Activated CD8-positive, alpha-beta T cell treated with anti-CD3 and anti-CD28 coated beads, Interleukin-2, amount 10 ng/mL, durations not matched to agents 7 days and 5 days (primary cell): ENCODE measurements around the gene IDE. TPM values are rescaled to one million over a fixed set of nuclear protein-coding genes. Genes with fewer than 3 reads are reported as not detected.

Experiments used
- ATAC-seq: fragments of 150-1000 bp; cut with Tn5 transposase; one replicate; pipeline ENCODE4 v1.10.0; 2021; ENCODE audit warnings: moderate library complexity
- CTCF ChIA-PET: fragments of 350-600 bp; sonication (Branson Sonifier 250); formaldehyde crosslinking; loops from one replicate; lab custom pipeline; 2021; ENCODE audit warnings: antibody characterized with exemption; lab: Charles Lee
- POLR2A ChIA-PET: fragments of 350-600 bp; sonication (Branson Sonifier 250); formaldehyde crosslinking; loops from one replicate; lab custom pipeline; 2021; ENCODE audit warnings: antibody characterized with exemption; lab: Charles Lee
- DNase-seq: peaks from one replicate; pipeline ENCODE4 v3.0.0-alpha.2; 2020
- H3K27ac Mint-ChIP-seq: one replicate; pipeline ENCODE4 v1.8.0; 2021; ENCODE audit warnings: mild to moderate bottlenecking, mixed read lengths
- H3K27me3 Mint-ChIP-seq: one replicate; pipeline ENCODE4 v1.8.0; 2021; ENCODE audit warnings: low read depth, mixed read lengths
- H3K36me3 Mint-ChIP-seq: one replicate; pipeline ENCODE4 v1.8.0; 2021; ENCODE audit warnings: low read depth, mixed read lengths
- H3K4me1 Mint-ChIP-seq: one replicate; pipeline ENCODE4 v1.8.0; 2021; ENCODE audit warnings: low read depth, mixed read lengths
- H3K4me3 Mint-ChIP-seq: one replicate; pipeline ENCODE4 v1.8.0; 2021; ENCODE audit warnings: mild to moderate bottlenecking, mixed read lengths
- H3K9me3 Mint-ChIP-seq: one replicate; pipeline ENCODE4 v1.8.0; 2022; ENCODE audit warnings: mixed read lengths; ENCODE audit not compliant: insufficient read depth
- total RNA-seq, 2 experiments: library from RNA; stranded (reverse); gene quantifications; one replicate each; pipeline ENCODE4 v1.2.3, GENCODE V29; 2021

The IDE gene
- total RNA-seq, 2 experiments from 2014 or later, result 12.5 to 13.4 TPM

DNA sequence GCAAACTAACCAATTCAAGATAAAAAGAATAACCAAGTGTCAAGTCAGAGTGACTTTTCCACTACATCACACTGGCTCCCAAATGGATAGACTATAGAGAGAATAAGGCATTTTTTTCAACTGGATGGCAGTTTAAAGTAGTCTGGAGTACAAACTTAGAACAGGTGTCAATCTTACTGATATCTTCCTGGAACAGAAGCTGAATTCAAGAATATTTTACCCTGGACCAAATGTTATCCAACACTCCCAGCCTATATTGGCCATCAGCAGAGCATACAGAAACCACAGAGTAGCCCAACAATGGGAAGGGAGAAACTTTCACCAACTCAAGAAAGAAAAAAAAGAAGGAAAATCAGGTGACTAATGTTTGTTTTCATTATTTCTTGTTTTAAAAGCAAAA, 11.5 kb downstream of the IDE start:
- H3K4me1 Mint-ChIP-seq, result no peaks in the 10 kb centered on the region
- no peak overlapping the region for H3K4me3 Mint-ChIP-seq
- DNase-seq (no peak), ATAC-seq (no peak)
- H3K9me3 Mint-ChIP-seq, result no peaks in the 10 kb centered on the region
- CTCF ChIA-PET, result interaction anchor here (0.8 to 1.4 kb wide), 3 partner anchors 11 to 45 kb away, joined by 3 to 5 read pairs (median 3); partner anchors contain the start of gene IDE
- H3K27me3 Mint-ChIP-seq, result no peaks in the 10 kb centered on the region
- no peak overlapping the region for H3K27ac Mint-ChIP-seq
- peaks cover 27% of the 10 kb centered on the region for H3K36me3 Mint-ChIP-seq
- POLR2A ChIA-PET, result no interaction called here

DNA sequence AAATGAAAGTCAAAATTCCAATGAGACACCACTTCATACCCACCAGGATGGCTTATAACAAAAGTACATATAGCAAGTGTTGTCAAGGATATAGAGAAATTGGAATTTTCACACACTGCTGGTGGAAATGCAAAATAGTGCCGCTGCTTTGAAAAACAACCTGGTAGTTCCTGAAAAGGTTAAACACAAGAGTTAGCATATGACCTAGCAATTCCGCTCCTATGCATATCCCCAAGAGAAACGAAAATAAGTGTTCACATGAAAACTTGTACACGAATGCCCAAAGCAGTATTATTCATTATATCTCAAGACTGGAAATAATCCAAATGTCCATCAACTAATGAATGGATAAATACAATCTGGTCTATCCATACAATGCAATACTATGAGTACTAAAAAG, 14.8 kb downstream of the IDE start:
- H3K27me3 Mint-ChIP-seq, result no peaks in the 10 kb centered on the region
- no peak overlapping the region for H3K27ac Mint-ChIP-seq
- no peaks in the 10 kb centered on the region for H3K9me3 Mint-ChIP-seq
- peaks cover 40% of the 10 kb centered on the region for H3K36me3 Mint-ChIP-seq
- ChIA-PET POLR2A (no interaction called here), CTCF (no interaction called here)
- no peak overlapping the region for H3K4me3 Mint-ChIP-seq
- no peak for DNase-seq
- H3K4me1 Mint-ChIP-seq, result no peaks in the 10 kb centered on the region
- no peak for ATAC-seq

DNA sequence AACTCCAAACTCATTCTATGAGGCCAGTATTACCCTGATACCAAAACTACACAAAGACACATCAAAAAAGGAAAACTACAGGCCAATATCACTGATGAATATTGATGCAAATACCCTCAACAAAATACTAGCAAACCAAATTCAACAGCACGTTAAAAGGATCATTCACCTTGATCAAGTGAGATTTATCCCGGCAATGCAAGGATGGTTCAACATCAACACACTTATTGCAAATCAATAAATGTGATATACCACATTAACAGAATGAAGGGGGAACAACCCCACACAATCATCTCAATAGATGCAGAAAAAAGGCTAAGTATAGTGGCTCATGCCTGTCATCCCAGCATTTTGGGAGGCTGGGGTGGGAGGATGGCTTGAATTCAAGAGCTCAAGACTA, 19.9 kb downstream of the IDE start:
- Mint-ChIP-seq H3K27ac (no peak overlapping the region), H3K4me3 (no peak overlapping the region), H3K36me3 (peaks cover 36% of the 10 kb centered on the region), H3K9me3 (peaks cover 9% of the 10 kb centered on the region), H3K4me1 (no peaks in the 10 kb centered on the region), H3K27me3 (no peaks in the 10 kb centered on the region)
- DNase-seq (no peak), ATAC-seq (no peak)
- ChIA-PET CTCF (no interaction called here), POLR2A (no interaction called here)

DNA sequence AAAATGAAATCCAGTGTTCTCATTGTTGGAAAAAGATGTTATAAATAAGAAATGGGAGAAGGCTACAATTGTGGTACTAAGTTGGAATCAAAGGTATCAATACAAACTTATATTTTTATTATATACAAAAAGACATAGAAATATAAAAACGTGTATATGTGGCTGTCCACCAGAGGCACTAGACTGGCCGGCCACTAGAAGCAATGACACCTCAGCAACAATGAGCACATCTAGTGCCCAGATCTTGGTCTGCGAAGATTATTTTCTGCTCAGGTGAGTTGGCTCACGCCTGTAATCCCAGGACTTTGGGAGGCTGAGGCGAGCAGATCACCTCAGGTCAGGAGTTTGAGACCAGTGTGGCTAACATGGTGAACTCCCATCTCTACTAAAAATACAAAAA, 21.6 kb downstream of the IDE start:
- H3K4me3 Mint-ChIP-seq, result no peak overlapping the region
- H3K9me3 Mint-ChIP-seq, result peaks cover 9% of the 10 kb centered on the region
- POLR2A ChIA-PET, result no interaction called here
- peaks cover 30% of the 10 kb centered on the region for H3K36me3 Mint-ChIP-seq
- CTCF ChIA-PET, result interaction anchor here (0.7 to 1.5 kb wide), 5 partner anchors 10 to 75 kb away, joined by 3 to 4 read pairs (median 3); partner anchors contain the start of gene IDE
- no peaks in the 10 kb centered on the region for H3K27me3 Mint-ChIP-seq
- H3K4me1 Mint-ChIP-seq, result no peaks in the 10 kb centered on the region
- ATAC-seq (no peak), DNase-seq (no peak)
- H3K27ac Mint-ChIP-seq, result no peak overlapping the region

DNA sequence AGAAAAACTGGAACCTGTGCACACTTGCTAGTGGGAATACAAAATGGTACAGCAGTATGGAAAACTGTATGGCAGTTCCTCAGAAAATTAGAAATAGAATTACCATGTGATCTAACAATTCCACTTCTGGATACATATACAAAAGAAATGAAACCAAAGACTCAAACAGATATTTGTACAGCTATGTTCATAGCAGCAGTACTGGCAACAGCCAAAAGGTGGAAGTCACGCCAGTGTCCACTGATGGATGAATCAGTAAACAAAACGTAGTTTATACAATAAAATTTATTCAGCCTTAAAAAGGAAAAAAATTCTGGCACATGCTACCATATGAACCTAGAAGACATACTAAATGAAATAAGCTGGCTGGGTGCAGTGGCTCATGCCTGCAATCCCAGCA, 23.0 kb downstream of the IDE start:
- ATAC-seq, result no peak
- no peak for DNase-seq
- Mint-ChIP-seq H3K4me3 (no peak overlapping the region), H3K27me3 (no peaks in the 10 kb centered on the region), H3K27ac (no peak overlapping the region), H3K9me3 (peaks cover 9% of the 10 kb centered on the region), H3K4me1 (no peaks in the 10 kb centered on the region), H3K36me3 (peaks cover 25% of the 10 kb centered on the region)
- ChIA-PET CTCF (interaction anchor here (1.5 to 1.7 kb wide), 2 partner anchors 11 to 34 kb away, joined by 3 to 4 read pairs; no protein-coding TSS in a partner anchor), POLR2A (no interaction called here)

DNA sequence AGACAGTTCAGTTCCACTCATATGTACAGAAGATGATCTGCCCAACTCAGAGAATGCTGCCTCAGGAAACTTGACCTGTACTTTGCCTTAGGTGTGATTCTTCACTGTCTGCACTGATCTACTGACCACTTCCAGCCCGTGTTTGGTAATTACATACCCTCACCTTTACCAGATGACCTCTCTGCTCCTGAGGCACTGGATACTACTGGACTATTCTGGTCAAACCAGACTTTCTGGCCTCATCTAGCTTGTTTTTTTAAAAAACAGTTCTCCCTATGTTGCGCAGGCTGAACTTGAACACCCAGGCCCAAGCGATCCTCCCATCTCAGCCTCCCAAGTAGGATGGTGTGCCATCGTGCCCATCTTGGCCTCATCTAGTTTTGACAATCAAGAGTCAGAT, 26.2 kb downstream of the IDE start:
- no peak for ATAC-seq
- H3K36me3 Mint-ChIP-seq, result peaks cover 7% of the 10 kb centered on the region

DNA sequence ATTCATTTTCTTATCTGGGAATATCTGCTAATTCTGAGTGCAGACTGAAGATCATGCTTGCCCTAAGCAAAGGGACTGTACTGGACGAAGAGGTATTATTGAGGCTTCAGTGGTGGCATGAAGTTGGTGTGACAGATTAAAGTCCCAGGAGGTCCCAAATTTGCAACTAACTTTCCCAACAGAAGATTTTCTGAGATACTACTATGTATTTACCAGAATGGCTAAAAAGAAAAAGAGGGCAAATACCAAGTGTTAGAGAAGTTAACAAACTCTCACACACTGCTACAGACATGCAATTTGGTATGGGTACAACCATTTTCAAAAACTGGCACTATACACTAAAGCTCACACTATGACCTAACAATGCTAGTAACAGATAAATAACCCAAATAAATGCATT, 28.3 kb downstream of the IDE start:
- H3K27ac Mint-ChIP-seq, result no peak overlapping the region
- peaks cover 2% of the 10 kb centered on the region for H3K36me3 Mint-ChIP-seq
- H3K4me1 Mint-ChIP-seq, result peaks cover 13% of the 10 kb centered on the region
- DNase-seq (no peak), ATAC-seq (no peak)
- ChIA-PET CTCF (interaction anchor here (1.5 kb wide), 1 partner anchor 15 kb away, joined by 3 read pairs; no protein-coding TSS in a partner anchor), POLR2A (no interaction called here)
- H3K27me3 Mint-ChIP-seq, result no peaks in the 10 kb centered on the region
- no peak overlapping the region for H3K4me3 Mint-ChIP-seq
- no peaks in the 10 kb centered on the region for H3K9me3 Mint-ChIP-seq

More for the DNA sequence above, 26.2 kb downstream of the IDE start:
- ChIA-PET POLR2A (no interaction called here), CTCF (no interaction called here)
- Mint-ChIP-seq H3K27me3 (no peaks in the 10 kb centered on the region), H3K4me1 (peaks cover 13% of the 10 kb centered on the region), H3K9me3 (no peaks in the 10 kb centered on the region), H3K4me3 (no peak overlapping the region), H3K27ac (no peak overlapping the region)
- no peak for DNase-seq

DNA sequence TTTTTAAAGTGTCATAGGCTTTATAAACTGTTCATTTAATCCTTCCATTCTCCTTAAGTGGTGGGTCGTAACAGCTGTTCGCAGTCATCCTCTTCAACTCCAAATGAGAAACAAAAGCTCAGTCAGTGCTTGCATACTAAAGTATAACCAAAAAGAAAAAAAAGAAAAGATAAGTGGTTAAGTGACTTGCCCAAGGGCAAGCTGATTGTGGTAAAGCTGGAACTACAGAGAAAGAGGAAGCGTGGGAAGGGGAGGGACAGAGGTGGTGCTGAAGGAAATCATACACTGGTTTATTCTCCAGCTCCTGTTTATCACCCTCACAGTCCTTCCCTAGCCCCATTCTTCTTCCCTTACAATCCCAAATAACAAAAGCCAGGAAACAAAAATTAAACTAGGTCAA, 29.6 kb downstream of the IDE start:
- H3K27me3 Mint-ChIP-seq, result no peaks in the 10 kb centered on the region
- H3K4me3 Mint-ChIP-seq, result peak overlapping the region; percentile 24
- H3K4me1 Mint-ChIP-seq, result peaks cover 13% of the 10 kb centered on the region
- no peak overlapping the region for H3K27ac Mint-ChIP-seq
- H3K36me3 Mint-ChIP-seq, result peaks cover 2% of the 10 kb centered on the region
- no peaks in the 10 kb centered on the region for H3K9me3 Mint-ChIP-seq
- peak; percentile 53 for ATAC-seq
- peak; percentile 29 for DNase-seq
- CTCF ChIA-PET, result interaction anchor here (0.9 to 1.8 kb wide), 4 partner anchors 19 to 30 kb away, joined by 3 to 5 read pairs (median 3); partner anchors contain the start of gene IDE
- POLR2A ChIA-PET, result no interaction called here

DNA sequence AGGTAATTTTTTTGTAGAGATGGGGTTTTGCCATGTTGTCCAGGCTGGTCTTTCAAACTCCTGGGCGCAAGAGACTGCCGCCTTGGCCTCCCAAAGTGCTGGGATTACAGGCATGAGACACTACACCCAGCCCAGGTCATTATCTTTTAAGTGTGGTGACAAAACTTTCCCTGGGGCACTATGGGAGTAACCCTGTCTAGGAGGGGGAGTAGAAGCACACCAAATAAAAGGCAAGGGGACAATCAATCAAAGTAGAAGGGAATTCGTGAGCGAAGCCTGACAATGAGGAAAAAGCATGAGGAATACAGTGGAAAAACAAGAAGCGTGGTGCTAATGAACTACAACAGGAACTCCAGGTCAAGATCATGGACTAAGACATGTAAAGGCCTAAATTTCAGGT, 31.4 kb downstream of the IDE start:
- Mint-ChIP-seq H3K27me3 (no peaks in the 10 kb centered on the region), H3K4me3 (no peak overlapping the region), H3K4me1 (peaks cover 13% of the 10 kb centered on the region), H3K27ac (no peak overlapping the region), H3K9me3 (no peaks in the 10 kb centered on the region), H3K36me3 (peaks cover 2% of the 10 kb centered on the region)
- no peak for ATAC-seq
- POLR2A ChIA-PET, result no interaction called here
- CTCF ChIA-PET, result no interaction called here
- no peak for DNase-seq

DNA sequence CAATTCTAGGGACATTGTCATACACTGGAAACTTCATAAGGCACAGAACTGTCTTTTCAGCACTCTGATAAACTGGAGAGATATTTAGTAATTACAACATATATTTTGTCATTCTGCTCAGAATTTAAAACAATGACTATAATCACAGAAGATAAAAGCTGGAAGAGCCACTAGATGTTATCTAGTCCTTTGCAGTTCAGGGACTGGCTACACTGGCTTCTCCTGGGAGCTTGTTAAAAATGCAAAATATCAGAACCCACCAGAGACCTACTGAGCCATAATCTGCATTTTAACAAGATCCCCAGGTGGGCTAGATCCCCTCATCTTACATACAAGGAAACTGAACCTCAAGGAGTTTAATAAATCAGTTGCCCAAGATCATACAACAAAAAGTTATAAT, 32.3 kb downstream of the IDE start:
- POLR2A ChIA-PET, result no interaction called here

DNA sequence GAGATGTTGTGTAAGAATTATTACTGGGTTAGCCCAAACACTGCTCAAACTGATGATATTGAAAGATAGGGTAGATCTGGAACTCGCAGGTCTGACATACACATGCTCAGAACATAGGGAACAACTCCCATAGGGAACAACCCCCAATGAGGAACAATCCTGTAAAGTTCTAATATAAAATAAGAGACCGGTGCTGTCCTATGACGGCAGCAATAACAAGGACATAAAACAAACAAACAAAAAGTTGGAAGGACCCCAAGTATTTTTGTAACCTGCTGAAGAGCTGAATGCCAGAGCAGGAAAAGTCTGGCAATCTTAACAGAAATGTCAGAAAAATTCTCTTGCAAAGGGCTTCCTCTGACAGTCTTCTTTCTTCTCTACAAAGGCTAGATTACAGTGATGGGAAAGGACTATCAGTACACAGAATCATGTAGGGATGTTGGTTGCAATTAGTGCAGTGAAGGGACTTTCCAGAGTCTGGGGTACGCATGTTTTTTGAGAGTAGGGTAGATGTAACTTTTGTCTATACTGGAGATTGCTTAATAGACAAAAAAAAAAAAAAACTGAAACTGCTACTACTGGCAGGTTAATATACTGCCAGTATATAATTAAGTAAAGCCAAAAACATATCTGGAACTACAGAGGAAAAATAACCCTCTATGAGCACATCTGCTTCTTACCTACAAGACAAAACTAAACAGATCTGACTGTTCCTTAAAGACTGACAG, 35.5 kb downstream of the IDE start:
- H3K4me1 Mint-ChIP-seq, result peaks cover under 1% of the 10 kb centered on the region
- H3K36me3 Mint-ChIP-seq, result peaks cover 3% of the 10 kb centered on the region
- H3K4me3 Mint-ChIP-seq, result no peak overlapping the region
- H3K27me3 Mint-ChIP-seq, result no peaks in the 10 kb centered on the region
- CTCF ChIA-PET, result interaction anchor here (1.1 kb wide), 1 partner anchor 36 kb away, joined by 4 read pairs; the partner anchor contains the start of gene IDE
- ATAC-seq (no peak), DNase-seq (no peak)
- POLR2A ChIA-PET, result no interaction called here
- no peaks in the 10 kb centered on the region for H3K9me3 Mint-ChIP-seq
- no peak overlapping the region for H3K27ac Mint-ChIP-seq

More for the DNA sequence above, 32.3 kb downstream of the IDE start:
- Mint-ChIP-seq H3K9me3 (no peaks in the 10 kb centered on the region), H3K27ac (no peak overlapping the region), H3K4me1 (peaks cover 13% of the 10 kb centered on the region), H3K36me3 (peaks cover 2% of the 10 kb centered on the region), H3K4me3 (no peak overlapping the region), H3K27me3 (no peaks in the 10 kb centered on the region)
- DNase-seq, result no peak
- CTCF ChIA-PET, result interaction anchor here (0.8 kb wide), 1 partner anchor 25 kb away, joined by 3 read pairs; no protein-coding TSS in a partner anchor
- no peak for ATAC-seq

DNA sequence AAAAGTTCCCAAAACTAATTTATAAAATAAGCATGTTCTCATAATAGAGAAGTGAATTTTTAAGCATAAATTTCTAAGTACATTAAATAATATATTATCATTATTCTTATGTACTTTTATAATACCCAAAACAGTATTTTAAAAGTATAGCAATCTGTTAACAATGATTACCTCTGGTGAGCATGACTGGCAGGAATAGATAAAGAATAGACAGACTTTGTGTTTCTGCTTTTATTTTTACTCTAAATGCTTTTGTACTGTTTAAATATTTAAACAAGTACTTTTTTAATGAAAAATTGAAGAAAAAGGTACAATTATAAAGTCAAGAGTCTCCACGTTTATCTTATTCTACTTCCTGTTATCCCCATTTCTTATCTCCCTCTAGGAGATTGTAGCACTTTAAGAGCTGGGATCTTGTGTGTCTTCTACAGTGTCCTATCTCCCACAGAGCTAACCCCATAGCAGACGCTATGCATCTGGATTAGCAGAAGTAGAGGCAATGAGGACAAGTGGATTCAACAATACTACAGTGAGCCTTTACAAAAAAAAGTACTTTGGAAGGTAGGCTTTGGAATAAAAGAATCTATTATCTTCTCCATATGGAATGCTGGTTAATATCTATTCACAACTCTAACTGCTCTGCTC, 42.9 kb downstream of the IDE start:
- CTCF ChIA-PET, result no interaction called here
- H3K36me3 Mint-ChIP-seq, result peaks cover 3% of the 10 kb centered on the region
- ATAC-seq (no peak), DNase-seq (no peak)
- H3K27ac Mint-ChIP-seq, result no peak overlapping the region
- no peaks in the 10 kb centered on the region for H3K9me3 Mint-ChIP-seq
- H3K4me3 Mint-ChIP-seq, result no peak overlapping the region
- no peaks in the 10 kb centered on the region for H3K27me3 Mint-ChIP-seq
- H3K4me1 Mint-ChIP-seq, result no peaks in the 10 kb centered on the region
- POLR2A ChIA-PET, result no interaction called here
